ENCODE results near the gene RNF130.

The RNF130 gene

GRCh38 chr5:180107005-180107404 is 35.4 kb upstream of the RNF130 start:
- H3K14ac ChIP-seq (ENCODE audit: low read length) = no peak overlapping the region
- H3K9ac ChIP-seq (ENCODE audit: low read depth, low read length, poor library complexity) = no peak overlapping the region
- H3K79me1 ChIP-seq (ENCODE audit: low read depth, low read length) = no peaks in the 10 kb centered on the region
- H2BK12ac ChIP-seq (ENCODE audit: low read length) = no peak overlapping the region
- no peaks in the 10 kb centered on the region for H3K4me1 ChIP-seq (ENCODE audit: control insufficient read depth in 2 of 2, insufficient read depth in 1 of 2, low read depth in 1 of 2, low read length in 2 of 2)
- no peak overlapping the region for H3K23ac ChIP-seq (ENCODE audit: low read depth, low read length, poor library complexity)
- DNase-seq (ENCODE audit: low spot score) = no peak
- no peak overlapping the region for H2BK15ac ChIP-seq (ENCODE audit: low read length)
- H2AFZ ChIP-seq (ENCODE audit: low read length) = no peak overlapping the region
- no peak overlapping the region for H2AK5ac ChIP-seq (ENCODE audit: low read depth, low read length)
- no peak overlapping the region for H3K4me2 ChIP-seq (ENCODE audit: insufficient read depth, low read length, poor library complexity, severe bottlenecking)
- no peak overlapping the region for H4K8ac ChIP-seq (ENCODE audit: low read depth, low read length)
- H3K36me3 ChIP-seq (replicated peaks in 1 of 2; ENCODE audit: control insufficient read depth in 2 of 2, insufficient read depth in 2 of 2, low read length in 2 of 2) = no peaks in the 10 kb centered on the region
- no peaks in the 10 kb centered on the region for H3K27me3 ChIP-seq (ENCODE audit: control insufficient read depth in 3 of 3, insufficient read depth in 3 of 3, low read depth in 1 of 3, low read length in 3 of 3)
- H2BK5ac ChIP-seq (ENCODE audit: low read length) = no peak overlapping the region
- H4K91ac ChIP-seq (ENCODE audit: low read depth, low read length, poor library complexity) = no peak overlapping the region
- H3K9me3 ChIP-seq (replicated peaks in 1 of 2; ENCODE audit: control insufficient read depth in 2 of 2, insufficient read depth in 1 of 2, low read depth in 1 of 2, low read length in 2 of 2) = peaks cover 2 to 20% of the 10 kb centered on the region in 2 donors
- no peak overlapping the region for H2BK120ac ChIP-seq (ENCODE audit: low read depth, low read length)
- H3K18ac ChIP-seq (ENCODE audit: low read length) = no peak overlapping the region
- H3K4ac ChIP-seq (ENCODE audit: low read length) = no peak overlapping the region
- no CpG with 5 or more reads among the region's 1 CpG for WGBS, 2 donors (ENCODE audit: extremely low coverage in 2 of 2, insufficient read length in 2 of 2, insufficient replicate concordance in 1 of 2)
- H3K4me3 ChIP-seq (ENCODE audit: low read length in 2 of 2) = no peak overlapping the region
- H3K27ac ChIP-seq (replicated peaks; ENCODE audit: low read length) = no peak overlapping the region

GRCh38 chr5:180105827-180106312 is 34.3 kb upstream of the RNF130 start:
- Histone ChIP-seq H3K9me3 (replicated peaks in 1 of 2; ENCODE audit: control insufficient read depth in 2 of 2, insufficient read depth in 1 of 2, low read depth in 1 of 2, low read length in 2 of 2) (peaks cover 2 to 20% of the 10 kb centered on the region in 2 donors), H2AFZ (ENCODE audit: low read length) (no peak overlapping the region), H2BK15ac (ENCODE audit: low read length) (no peak overlapping the region), H3K79me1 (ENCODE audit: low read depth, low read length) (no peaks in the 10 kb centered on the region), H2BK5ac (ENCODE audit: low read length) (no peak overlapping the region), H3K14ac (ENCODE audit: low read length) (no peak overlapping the region), H3K27ac (replicated peaks; ENCODE audit: low read length) (no peak overlapping the region), H3K4me1 (ENCODE audit: control insufficient read depth in 2 of 2, insufficient read depth in 1 of 2, low read depth in 1 of 2, low read length in 2 of 2) (no peaks in the 10 kb centered on the region), H3K36me3 (replicated peaks in 1 of 2; ENCODE audit: control insufficient read depth in 2 of 2, insufficient read depth in 2 of 2, low read length in 2 of 2) (no peaks in the 10 kb centered on the region), H3K4me3 (ENCODE audit: low read length in 2 of 2) (no peak overlapping the region), H2BK12ac (ENCODE audit: low read length) (no peak overlapping the region), H2AK5ac (ENCODE audit: low read depth, low read length) (no peak overlapping the region), H3K18ac (ENCODE audit: low read length) (no peak overlapping the region), H3K23ac (ENCODE audit: low read depth, low read length, poor library complexity) (no peak overlapping the region), H4K91ac (ENCODE audit: low read depth, low read length, poor library complexity) (no peak overlapping the region), H3K9ac (ENCODE audit: low read depth, low read length, poor library complexity) (no peak overlapping the region), H4K8ac (ENCODE audit: low read depth, low read length) (no peak overlapping the region), H3K4ac (ENCODE audit: low read length) (no peak overlapping the region), H2BK120ac (ENCODE audit: low read depth, low read length) (no peak overlapping the region), H3K27me3 (ENCODE audit: control insufficient read depth in 3 of 3, insufficient read depth in 3 of 3, low read depth in 1 of 3, low read length in 3 of 3) (no peaks in the 10 kb centered on the region), H3K4me2 (ENCODE audit: insufficient read depth, low read length, poor library complexity, severe bottlenecking) (no peak overlapping the region)
- DNase-seq (ENCODE audit: low spot score) = no peak
- no CpG with 5 or more reads among the region's 5 CpGs for WGBS, 2 donors (ENCODE audit: extremely low coverage in 2 of 2, insufficient read length in 2 of 2, insufficient replicate concordance in 1 of 2)

- no peak overlapping the region for H4K91ac ChIP-seq (ENCODE audit: low read depth, low read length, poor library complexity)
- H2AFZ ChIP-seq (ENCODE audit: low read length) = no peak overlapping the region
- no peak overlapping the region for H3K4me2 ChIP-seq (ENCODE audit: insufficient read depth, low read length, poor library complexity, severe bottlenecking)
- H3K14ac ChIP-seq (ENCODE audit: low read length) = no peak overlapping the region
- H3K36me3 ChIP-seq (replicated peaks in 1 of 2; ENCODE audit: control insufficient read depth in 2 of 2, insufficient read depth in 2 of 2, low read length in 2 of 2) = no peaks in the 10 kb centered on the region
- no peak overlapping the region for H2BK5ac ChIP-seq (ENCODE audit: low read length)
- H2AK5ac ChIP-seq (ENCODE audit: low read depth, low read length) = no peak overlapping the region
- no peak overlapping the region for H2BK15ac ChIP-seq (ENCODE audit: low read length)
- no CpG with 5 or more reads among the region's 3 CpGs for WGBS, 2 donors (ENCODE audit: extremely low coverage in 2 of 2, insufficient read length in 2 of 2, insufficient replicate concordance in 1 of 2)
- H3K4me1 ChIP-seq (ENCODE audit: control insufficient read depth in 2 of 2, insufficient read depth in 1 of 2, low read depth in 1 of 2, low read length in 2 of 2) = no peaks in the 10 kb centered on the region
- no peak overlapping the region for H3K4me3 ChIP-seq (ENCODE audit: low read length in 2 of 2)
- H2BK12ac ChIP-seq (ENCODE audit: low read length) = no peak overlapping the region
- DNase-seq (ENCODE audit: low spot score) = no peak
- no peaks in the 10 kb centered on the region for H3K27me3 ChIP-seq (ENCODE audit: control insufficient read depth in 3 of 3, insufficient read depth in 3 of 3, low read depth in 1 of 3, low read length in 3 of 3)
- peaks cover 2 to 20% of the 10 kb centered on the region in 2 donors for H3K9me3 ChIP-seq (replicated peaks in 1 of 2; ENCODE audit: control insufficient read depth in 2 of 2, insufficient read depth in 1 of 2, low read depth in 1 of 2, low read length in 2 of 2)
- H3K4ac ChIP-seq (ENCODE audit: low read length) = no peak overlapping the region
- no peak overlapping the region for H3K27ac ChIP-seq (replicated peaks; ENCODE audit: low read length)
- no peak overlapping the region for H3K18ac ChIP-seq (ENCODE audit: low read length)
- peaks cover 2% of the 10 kb centered on the region for H3K79me1 ChIP-seq (ENCODE audit: low read depth, low read length)
- no peak overlapping the region for H2BK120ac ChIP-seq (ENCODE audit: low read depth, low read length)
- no peak overlapping the region for H3K23ac ChIP-seq (ENCODE audit: low read depth, low read length, poor library complexity)
- no peak overlapping the region for H4K8ac ChIP-seq (ENCODE audit: low read depth, low read length)
- no peak overlapping the region for H3K9ac ChIP-seq (ENCODE audit: low read depth, low read length, poor library complexity)
These were observed 32.6 kb upstream of the RNF130 start for GRCh38 chr5:180104168-180104530.

GRCh38 chr5:180103487-180104167 is 32.1 kb upstream of the RNF130 start:
- no peaks in the 10 kb centered on the region for H3K27me3 ChIP-seq (ENCODE audit: control insufficient read depth in 3 of 3, insufficient read depth in 3 of 3, low read depth in 1 of 3, low read length in 3 of 3)
- no peak overlapping the region for H2BK15ac ChIP-seq (ENCODE audit: low read length)
- no peak overlapping the region for H3K23ac ChIP-seq (ENCODE audit: low read depth, low read length, poor library complexity)
- H3K14ac ChIP-seq (ENCODE audit: low read length) = no peak overlapping the region
- H3K4me1 ChIP-seq (ENCODE audit: control insufficient read depth in 2 of 2, insufficient read depth in 1 of 2, low read depth in 1 of 2, low read length in 2 of 2) = no peaks in the 10 kb centered on the region
- H3K4ac ChIP-seq (ENCODE audit: low read length) = no peak overlapping the region
- H2AFZ ChIP-seq (ENCODE audit: low read length) = no peak overlapping the region
- H3K9ac ChIP-seq (ENCODE audit: low read depth, low read length, poor library complexity) = no peak overlapping the region
- H3K4me3 ChIP-seq (ENCODE audit: low read length in 2 of 2) = no peak overlapping the region
- no CpG with 5 or more reads among the region's 6 CpGs for WGBS, 2 donors (ENCODE audit: extremely low coverage in 2 of 2, insufficient read length in 2 of 2, insufficient replicate concordance in 1 of 2)
- H3K4me2 ChIP-seq (ENCODE audit: insufficient read depth, low read length, poor library complexity, severe bottlenecking) = no peak overlapping the region
- H3K79me1 ChIP-seq (ENCODE audit: low read depth, low read length) = peaks cover 2% of the 10 kb centered on the region
- no peak overlapping the region for H3K18ac ChIP-seq (ENCODE audit: low read length)
- DNase-seq (ENCODE audit: low spot score) = no peak
- no peak overlapping the region for H3K27ac ChIP-seq (replicated peaks; ENCODE audit: low read length)
- no peaks in the 10 kb centered on the region for H3K36me3 ChIP-seq (replicated peaks in 1 of 2; ENCODE audit: control insufficient read depth in 2 of 2, insufficient read depth in 2 of 2, low read length in 2 of 2)
- no peak overlapping the region for H2AK5ac ChIP-seq (ENCODE audit: low read depth, low read length)
- H2BK120ac ChIP-seq (ENCODE audit: low read depth, low read length) = no peak overlapping the region
- H2BK12ac ChIP-seq (ENCODE audit: low read length) = no peak overlapping the region
- H4K8ac ChIP-seq (ENCODE audit: low read depth, low read length) = no peak overlapping the region
- peaks cover 2 to 20% of the 10 kb centered on the region in 2 donors for H3K9me3 ChIP-seq (replicated peaks in 1 of 2; ENCODE audit: control insufficient read depth in 2 of 2, insufficient read depth in 1 of 2, low read depth in 1 of 2, low read length in 2 of 2)
- no peak overlapping the region for H2BK5ac ChIP-seq (ENCODE audit: low read length)
- no peak overlapping the region for H4K91ac ChIP-seq (ENCODE audit: low read depth, low read length, poor library complexity)
